ENCODE results near the gene CSRP3. TPM values are rescaled to one million over a fixed set of nuclear protein-coding genes. Genes with fewer than 3 reads are reported as not detected.

CSRP3 gene
- total and polyA plus RNA-seq, 4 experiments from 2014 or later, result not detected

- Mint-ChIP-seq H3K4me3 (no peak overlapping the region), H3K27ac (no peak overlapping the region), H3K4me1 (no peaks in the 10 kb centered on the region), H3K27me3 (peaks cover 16 to 34% of the 10 kb centered on the region in 2 donors), H3K9me3 (no peaks in the 10 kb centered on the region), H3K36me3 (no peaks in the 10 kb centered on the region)
- ChIA-PET CTCF (ENCODE audit: partially characterized antibody) (no interaction called here), POLR2A (ENCODE audit: partially characterized antibody) (no interaction called here)
- no peak overlapping the region for H3K4me3 ChIP-seq (ENCODE audit: low read length in 2 of 2)
- peaks cover 11% of the 10 kb centered on the region for H3K27me3 ChIP-seq (ENCODE audit: insufficient read depth, low read length)
- H3K9me3 ChIP-seq (ENCODE audit: control insufficient read depth in 1 of 2, low read length in 2 of 2), result no peaks in the 10 kb centered on the region
- no peaks in the 10 kb centered on the region for H3K4me1 ChIP-seq (ENCODE audit: insufficient read depth, low read length)
- no peak overlapping the region for H3K27ac ChIP-seq (ENCODE audit: low read depth, low read length)
- H3K36me3 ChIP-seq (ENCODE audit: insufficient read depth, low read length), result no peaks in the 10 kb centered on the region
- no peak for DNase-seq
- intact Hi-C loops (cut with micrococcal nuclease), result no loop called here
Observed at GRCh38 chr11:19209617-19210370, 8.0 kb upstream of the CSRP3 start.

GRCh38 chr11:19208959-19209546 lies 7.3 kb upstream of the CSRP3 start:
- no peaks in the 10 kb centered on the region for H3K4me1 ChIP-seq (ENCODE audit: insufficient read depth, low read length)
- peaks cover 9% of the 10 kb centered on the region for H3K27me3 ChIP-seq (ENCODE audit: insufficient read depth, low read length)
- Mint-ChIP-seq H3K9me3 (no peaks in the 10 kb centered on the region), H3K4me3 (no peak overlapping the region), H3K27me3 (peaks cover 15 to 29% of the 10 kb centered on the region in 2 donors), H3K36me3 (no peaks in the 10 kb centered on the region), H3K27ac (peak overlapping the region in 1 of 7 donors; percentile 14), H3K4me1 (no peaks in the 10 kb centered on the region)
- no peaks in the 10 kb centered on the region for H3K36me3 ChIP-seq (ENCODE audit: insufficient read depth, low read length)
- ChIA-PET POLR2A (ENCODE audit: partially characterized antibody) (no interaction called here), CTCF (ENCODE audit: partially characterized antibody) (no interaction called here)
- no peak overlapping the region for H3K4me3 ChIP-seq (ENCODE audit: low read length in 2 of 2)
- intact Hi-C loops (cut with micrococcal nuclease), result no loop called here
- no peak overlapping the region for H3K27ac ChIP-seq (ENCODE audit: low read depth, low read length)
- no peak for DNase-seq
- H3K9me3 ChIP-seq (ENCODE audit: control insufficient read depth in 1 of 2, low read length in 2 of 2), result no peaks in the 10 kb centered on the region

GRCh38 chr11:19208181-19208580 lies 6.4 kb upstream of the CSRP3 start:
- Histone ChIP-seq H3K27ac (ENCODE audit: low read depth, low read length) (no peak overlapping the region), H3K36me3 (ENCODE audit: insufficient read depth, low read length) (no peaks in the 10 kb centered on the region), H3K4me3 (ENCODE audit: low read length in 2 of 2) (no peak overlapping the region), H3K9me3 (ENCODE audit: control insufficient read depth in 1 of 2, low read length in 2 of 2) (no peaks in the 10 kb centered on the region), H3K4me1 (ENCODE audit: insufficient read depth, low read length) (no peaks in the 10 kb centered on the region), H3K27me3 (ENCODE audit: insufficient read depth, low read length) (peaks cover 4% of the 10 kb centered on the region)
- intact Hi-C loops (cut with micrococcal nuclease), result no loop called here
- DNase-seq, result no peak
- H3K4me1 Mint-ChIP-seq, result no peaks in the 10 kb centered on the region
- no peaks in the 10 kb centered on the region for H3K9me3 Mint-ChIP-seq
- H3K27ac Mint-ChIP-seq, result no peak overlapping the region
- ChIA-PET CTCF (ENCODE audit: partially characterized antibody) (no interaction called here), POLR2A (ENCODE audit: partially characterized antibody) (no interaction called here)
- no peaks in the 10 kb centered on the region for H3K36me3 Mint-ChIP-seq
- no peak overlapping the region for H3K4me3 Mint-ChIP-seq
- H3K27me3 Mint-ChIP-seq, result peaks cover 13 to 29% of the 10 kb centered on the region in 2 donors

GRCh38 chr11:19204836-19205235 lies 3.1 kb upstream of the CSRP3 start:
- no peak for DNase-seq
- H3K4me3 Mint-ChIP-seq, result no peak overlapping the region
- H3K27me3 ChIP-seq (ENCODE audit: insufficient read depth, low read length), result peaks cover 4% of the 10 kb centered on the region
- H3K27ac Mint-ChIP-seq, result no peak overlapping the region
- H3K4me3 ChIP-seq (ENCODE audit: low read length in 2 of 2), result no peak overlapping the region
- no peaks in the 10 kb centered on the region for H3K36me3 ChIP-seq (ENCODE audit: insufficient read depth, low read length)
- H3K9me3 Mint-ChIP-seq, result no peaks in the 10 kb centered on the region
- CTCF ChIA-PET (ENCODE audit: partially characterized antibody), result no interaction called here
- POLR2A ChIA-PET (ENCODE audit: partially characterized antibody), result no interaction called here
- H3K4me1 ChIP-seq (ENCODE audit: insufficient read depth, low read length), result no peaks in the 10 kb centered on the region
- H3K27ac ChIP-seq (ENCODE audit: low read depth, low read length), result no peak overlapping the region
- H3K4me1 Mint-ChIP-seq, result no peaks in the 10 kb centered on the region
- H3K9me3 ChIP-seq (ENCODE audit: control insufficient read depth in 1 of 2, low read length in 2 of 2), result no peaks in the 10 kb centered on the region
- no peaks in the 10 kb centered on the region for H3K36me3 Mint-ChIP-seq
- intact Hi-C loops (cut with micrococcal nuclease), result no loop called here
- H3K27me3 Mint-ChIP-seq, result peaks cover 23 to 27% of the 10 kb centered on the region in 2 donors

- no peak overlapping the region for H3K27ac Mint-ChIP-seq
- ChIA-PET POLR2A (ENCODE audit: partially characterized antibody) (no interaction called here), CTCF (ENCODE audit: partially characterized antibody) (interaction anchor here (1.3 kb wide), 1 partner anchor 20 kb away, joined by 3 read pairs; no protein-coding TSS in a partner anchor)
- Histone ChIP-seq H3K9me3 (ENCODE audit: control insufficient read depth in 1 of 2, low read length in 2 of 2) (no peaks in the 10 kb centered on the region), H3K27me3 (ENCODE audit: insufficient read depth, low read length) (no peaks in the 10 kb centered on the region), H3K4me3 (ENCODE audit: low read length in 2 of 2) (no peak overlapping the region), H3K36me3 (ENCODE audit: insufficient read depth, low read length) (no peaks in the 10 kb centered on the region), H3K4me1 (ENCODE audit: insufficient read depth, low read length) (no peaks in the 10 kb centered on the region), H3K27ac (ENCODE audit: low read depth, low read length) (no peak overlapping the region)
- H3K9me3 Mint-ChIP-seq, result no peaks in the 10 kb centered on the region
- no peaks in the 10 kb centered on the region for H3K4me1 Mint-ChIP-seq
- H3K27me3 Mint-ChIP-seq, result peaks cover 6 to 14% of the 10 kb centered on the region in 2 donors
- intact Hi-C loops (cut with micrococcal nuclease), result no loop called here
- DNase-seq, result no peak
- H3K4me3 Mint-ChIP-seq, result no peak overlapping the region
- no peaks in the 10 kb centered on the region for H3K36me3 Mint-ChIP-seq
Observed at GRCh38 chr11:19200410-19201201, 1.2 kb downstream of the CSRP3 start.

- no peak overlapping the region for H3K4me3 ChIP-seq (ENCODE audit: low read length in 2 of 2)
- Mint-ChIP-seq H3K4me1 (no peaks in the 10 kb centered on the region), H3K36me3 (no peaks in the 10 kb centered on the region), H3K27ac (no peak overlapping the region), H3K4me3 (no peak overlapping the region), H3K27me3 (peaks cover 5 to 14% of the 10 kb centered on the region in 2 donors), H3K9me3 (no peaks in the 10 kb centered on the region)
- intact Hi-C loops (cut with micrococcal nuclease), result no loop called here
- no peaks in the 10 kb centered on the region for H3K27me3 ChIP-seq (ENCODE audit: insufficient read depth, low read length)
- H3K36me3 ChIP-seq (ENCODE audit: insufficient read depth, low read length), result no peaks in the 10 kb centered on the region
- no peaks in the 10 kb centered on the region for H3K9me3 ChIP-seq (ENCODE audit: control insufficient read depth in 1 of 2, low read length in 2 of 2)
- H3K4me1 ChIP-seq (ENCODE audit: insufficient read depth, low read length), result no peaks in the 10 kb centered on the region
- ChIA-PET CTCF (ENCODE audit: partially characterized antibody) (interaction anchor here (1.3 kb wide), 1 partner anchor 21 kb away, joined by 3 read pairs; no protein-coding TSS in a partner anchor), POLR2A (ENCODE audit: partially characterized antibody) (no interaction called here)
- no peak for DNase-seq
- no peak overlapping the region for H3K27ac ChIP-seq (ENCODE audit: low read depth, low read length)
Observed at GRCh38 chr11:19199771-19200170, 2.0 kb downstream of the CSRP3 start.

GRCh38 chr11:19199048-19199447 lies 2.7 kb downstream of the CSRP3 start:
- H3K27me3 Mint-ChIP-seq, result peaks cover 5 to 11% of the 10 kb centered on the region in 2 donors
- POLR2A ChIA-PET (ENCODE audit: partially characterized antibody), result no interaction called here
- Histone ChIP-seq H3K27me3 (ENCODE audit: insufficient read depth, low read length) (no peaks in the 10 kb centered on the region), H3K4me1 (ENCODE audit: insufficient read depth, low read length) (no peaks in the 10 kb centered on the region), H3K36me3 (ENCODE audit: insufficient read depth, low read length) (no peaks in the 10 kb centered on the region), H3K9me3 (ENCODE audit: control insufficient read depth in 1 of 2, low read length in 2 of 2) (no peaks in the 10 kb centered on the region), H3K4me3 (ENCODE audit: low read length in 2 of 2) (no peak overlapping the region), H3K27ac (ENCODE audit: low read depth, low read length) (no peak overlapping the region)
- no peaks in the 10 kb centered on the region for H3K9me3 Mint-ChIP-seq
- H3K36me3 Mint-ChIP-seq, result no peaks in the 10 kb centered on the region
- H3K4me1 Mint-ChIP-seq, result no peaks in the 10 kb centered on the region
- no peak overlapping the region for H3K4me3 Mint-ChIP-seq
- CTCF ChIA-PET (ENCODE audit: partially characterized antibody), result interaction anchor here (1.0 to 1.3 kb wide), 2 partner anchors 21 to 61 kb away, joined by 3 read pairs; no protein-coding TSS in a partner anchor
- no peak for DNase-seq
- intact Hi-C loops (cut with micrococcal nuclease), result no loop called here
- no peak overlapping the region for H3K27ac Mint-ChIP-seq
